HG02759 (cell line): ENCODE data around the gene SMAD3.

Experiments
- ATAC-seq: cut with Tn5 transposase; IDR thresholded peaks from one replicate; pipeline ENCODE4 v1.9.1; 2021; ENCODE audit warnings: mild to moderate bottlenecking, moderate library complexity; ENCODE audit not compliant: unreplicated experiment

SMAD3 gene

GRCh38 chr15:67156834-67157233 is 91.4 kb downstream of the SMAD3 start:
- ATAC-seq: no peak

- no peak for ATAC-seq
Observed at GRCh38 chr15:67157521-67158252, 92.3 kb downstream of the SMAD3 start.

GRCh38 chr15:67158367-67158766 is 93.0 kb downstream of the SMAD3 start:
- ATAC-seq: no peak

DNA sequence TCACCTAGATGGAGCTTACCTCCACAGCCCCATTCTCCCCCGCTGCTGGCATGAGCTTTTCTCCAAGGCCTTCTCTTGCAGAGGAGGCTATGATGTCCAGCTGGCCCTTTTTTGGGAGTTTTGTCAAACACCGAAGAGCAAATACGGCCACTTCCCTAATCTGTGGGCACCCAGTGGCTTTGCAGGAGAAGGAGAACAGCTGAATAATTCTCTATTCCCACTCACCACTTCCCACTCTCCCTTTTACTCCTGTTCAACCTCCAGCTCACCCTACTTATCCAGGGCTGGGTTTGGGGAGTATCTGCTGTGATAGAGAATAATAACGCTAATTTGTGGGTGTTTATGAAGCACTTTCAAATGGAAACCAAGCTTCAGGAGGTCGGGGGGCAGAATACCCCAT is 96.0 kb downstream of the SMAD3 start:
- no peak for ATAC-seq

- ATAC-seq: no peak
Observed at GRCh38 chr15:67161881-67162280, 96.5 kb downstream of the SMAD3 start.

- no peak for ATAC-seq
Observed at GRCh38 chr15:67163180-67163579, 97.8 kb downstream of the SMAD3 start.

GRCh38 chr15:67164401-67164791 is 99.0 kb downstream of the SMAD3 start:
- ATAC-seq: no peak

DNA sequence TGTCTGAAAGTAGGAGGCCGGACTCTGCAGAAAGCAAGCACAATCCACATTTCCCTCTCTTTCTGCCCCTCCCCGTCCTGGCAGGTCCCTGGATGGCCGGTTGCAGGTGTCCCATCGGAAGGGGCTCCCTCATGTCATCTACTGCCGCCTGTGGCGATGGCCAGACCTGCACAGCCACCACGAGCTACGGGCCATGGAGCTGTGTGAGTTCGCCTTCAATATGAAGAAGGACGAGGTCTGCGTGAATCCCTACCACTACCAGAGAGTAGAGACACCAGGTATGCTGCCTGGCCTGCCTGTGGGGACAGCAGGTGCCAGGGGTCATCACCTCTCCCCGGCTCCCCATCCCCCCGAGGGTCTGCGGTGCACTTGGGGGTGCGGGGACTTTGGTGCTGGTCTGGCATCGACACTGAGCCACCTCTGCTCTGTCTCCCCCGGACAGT is 99.4 kb downstream of the SMAD3 start:
- no peak for ATAC-seq

DNA sequence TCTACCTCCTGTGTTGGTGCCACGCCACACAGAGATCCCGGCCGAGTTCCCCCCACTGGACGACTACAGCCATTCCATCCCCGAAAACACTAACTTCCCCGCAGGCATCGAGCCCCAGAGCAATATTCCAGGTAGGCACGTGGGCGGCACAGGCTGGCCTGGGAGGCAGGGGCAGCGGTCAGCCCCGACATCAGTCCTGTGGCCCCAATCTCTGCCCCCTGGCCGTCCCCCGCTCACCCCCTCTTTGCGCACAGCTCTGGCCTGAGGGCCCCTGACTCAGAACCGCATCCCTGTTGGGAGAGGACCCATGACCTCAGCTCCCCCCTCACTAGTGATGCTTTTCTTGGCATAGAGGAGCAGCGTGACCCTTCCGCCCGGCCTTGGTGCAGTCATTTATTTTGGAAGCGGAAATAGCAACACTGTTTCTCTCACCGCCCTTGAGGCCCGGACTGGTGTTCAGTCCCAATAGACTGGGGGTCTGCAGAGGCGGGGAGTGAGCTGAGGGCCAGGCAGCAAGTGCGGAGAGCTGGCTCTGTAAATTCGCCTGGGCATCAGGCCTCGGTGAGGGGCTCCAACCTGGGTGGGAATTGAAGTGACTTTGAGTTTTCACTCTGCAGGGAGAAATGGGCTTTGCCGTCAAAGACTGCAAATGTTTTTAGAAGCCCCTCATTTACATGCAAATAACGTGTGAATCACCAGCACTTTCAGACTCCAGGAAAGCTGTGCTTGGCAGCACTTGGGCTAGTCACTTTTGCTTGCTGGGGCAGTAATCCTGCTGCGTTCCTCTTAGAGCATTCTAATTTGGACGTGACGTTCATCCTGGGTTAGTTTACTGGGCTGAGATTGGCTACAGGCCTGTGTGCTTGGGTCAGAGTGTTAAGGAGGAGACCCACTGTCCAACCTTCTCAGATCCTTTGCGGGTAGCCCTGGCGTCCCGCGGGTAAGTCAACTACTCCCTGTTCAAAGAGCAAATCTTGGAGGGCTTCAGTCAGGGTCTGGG is 100.2 kb downstream of the SMAD3 start:
- ATAC-seq: no peak

- no peak for ATAC-seq
Observed at GRCh38 chr15:67166280-67167009, 101.0 kb downstream of the SMAD3 start.

DNA sequence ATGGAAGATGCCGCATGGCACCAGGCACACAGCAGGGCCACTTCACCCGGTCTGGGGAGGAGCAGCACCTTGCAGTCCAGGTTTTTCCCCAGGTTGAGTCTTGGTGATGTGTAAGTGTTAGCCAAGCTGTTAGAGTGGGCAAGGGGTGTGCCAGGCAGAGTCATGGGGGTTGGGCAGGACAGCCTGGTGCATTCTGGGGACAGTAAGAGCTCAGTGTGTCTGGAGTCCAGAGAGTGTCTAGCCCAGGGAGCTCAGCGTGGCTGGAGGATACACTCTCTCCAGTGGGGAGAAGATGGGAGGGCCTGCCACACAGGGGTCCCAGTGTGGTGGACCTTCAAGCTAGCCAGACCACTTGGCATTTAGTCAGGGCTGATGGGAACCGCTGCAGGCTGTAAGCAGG is 101.7 kb downstream of the SMAD3 start:
- ATAC-seq: no peak

DNA sequence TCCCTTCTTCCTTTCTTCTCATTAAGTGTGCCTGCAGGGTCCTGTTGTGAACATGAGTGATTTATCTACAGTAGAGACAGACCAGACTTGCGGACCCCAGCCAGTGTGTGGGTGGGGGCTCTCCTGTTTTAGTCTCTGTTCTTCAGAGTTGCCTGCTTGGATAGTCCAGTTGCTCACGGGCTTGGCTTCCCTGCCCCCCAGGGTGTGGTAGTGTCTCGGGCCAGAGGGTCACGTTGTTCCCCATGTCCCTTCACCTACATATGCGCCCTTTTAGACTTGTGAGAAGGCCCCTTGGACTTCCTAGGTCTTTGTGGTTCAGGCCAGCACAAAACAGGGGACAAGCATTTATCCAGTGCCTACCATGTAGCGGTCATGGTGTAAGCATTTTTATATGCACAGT is 103.3 kb downstream of the SMAD3 start:
- ATAC-seq: no peak

GRCh38 chr15:67170143-67170925 is 104.9 kb downstream of the SMAD3 start:
- ATAC-seq: no peak

- ATAC-seq: no peak
Observed at GRCh38 chr15:67171471-67171870, 106.1 kb downstream of the SMAD3 start.

GRCh38 chr15:67172172-67172571 is 106.8 kb downstream of the SMAD3 start:
- no peak for ATAC-seq

DNA sequence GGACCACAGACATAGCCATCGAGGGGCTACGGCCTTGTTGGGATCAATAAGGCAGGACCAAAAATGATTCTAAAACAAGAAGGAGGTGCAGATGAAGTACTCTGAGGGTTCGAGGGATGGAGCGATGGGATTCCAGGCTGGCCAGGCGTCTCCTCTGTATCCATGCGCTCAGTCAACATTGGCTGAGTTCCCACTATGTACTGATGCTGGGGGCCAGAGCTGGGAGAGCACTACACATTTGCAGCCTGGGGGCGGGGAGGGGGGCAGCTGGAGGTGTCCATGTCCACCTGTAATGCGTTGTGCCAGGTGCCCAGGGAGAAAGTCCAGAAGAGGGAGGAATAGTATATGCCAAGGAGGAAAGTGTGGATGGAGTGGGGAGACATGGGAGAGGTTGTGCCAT is 107.6 kb downstream of the SMAD3 start:
- no peak for ATAC-seq

GRCh38 chr15:67173786-67174185 is 108.4 kb downstream of the SMAD3 start:
- no peak for ATAC-seq

DNA sequence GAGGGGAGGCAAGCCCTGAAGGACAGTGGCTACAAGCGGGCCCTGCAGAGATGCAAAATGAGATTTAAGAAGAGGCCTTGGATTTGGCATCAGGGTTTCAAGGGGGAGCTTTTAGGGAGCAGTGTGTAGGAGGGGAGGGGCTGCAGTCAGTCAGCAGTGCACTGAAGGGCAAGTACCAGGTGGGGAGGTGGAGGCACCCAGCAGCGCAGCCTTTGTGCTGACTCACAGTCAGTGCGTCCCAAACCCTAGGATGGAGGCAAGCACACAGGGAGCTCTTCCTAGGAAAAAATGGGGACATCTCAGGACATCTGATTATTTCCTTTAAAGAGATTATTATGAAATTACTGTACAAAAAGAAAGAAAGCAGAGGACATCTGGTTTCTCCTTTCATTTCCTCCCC is 109.0 kb downstream of the SMAD3 start:
- ATAC-seq: no peak

DNA sequence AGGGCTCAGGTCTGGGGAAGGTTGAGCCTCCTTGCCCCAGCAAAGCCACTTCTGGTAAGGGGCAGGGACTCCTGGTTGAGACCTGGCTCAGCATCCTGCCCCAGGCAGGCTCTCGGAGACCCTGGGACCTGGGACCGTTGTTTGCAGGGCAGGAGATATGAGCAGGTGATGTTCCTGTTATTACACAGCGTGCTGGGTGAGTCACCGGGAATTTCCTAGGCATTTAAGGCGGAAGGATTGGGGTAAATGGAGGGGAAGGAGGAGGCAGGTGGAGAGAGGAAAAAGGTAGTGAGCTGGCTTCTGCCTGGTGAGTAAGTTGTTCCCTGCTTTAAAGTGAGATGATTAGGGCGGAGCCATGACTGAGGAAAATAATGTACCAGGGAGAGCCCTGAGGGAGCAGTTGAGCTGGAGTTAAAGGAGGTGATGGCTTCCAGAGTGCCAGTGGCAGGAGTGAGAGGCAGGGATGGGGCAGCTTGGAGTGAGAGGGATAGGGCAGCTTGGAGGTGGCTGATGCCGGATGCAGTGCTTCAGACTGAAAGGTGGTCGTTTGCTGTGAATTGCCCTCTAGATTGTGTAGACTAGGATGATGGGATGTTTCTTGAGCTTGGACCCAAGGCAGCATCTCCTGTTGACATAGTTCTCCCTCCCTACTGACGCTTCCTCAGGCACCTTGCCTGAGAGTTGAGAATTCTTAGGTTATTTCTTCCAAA is 109.6 kb downstream of the SMAD3 start:
- ATAC-seq: no peak

DNA sequence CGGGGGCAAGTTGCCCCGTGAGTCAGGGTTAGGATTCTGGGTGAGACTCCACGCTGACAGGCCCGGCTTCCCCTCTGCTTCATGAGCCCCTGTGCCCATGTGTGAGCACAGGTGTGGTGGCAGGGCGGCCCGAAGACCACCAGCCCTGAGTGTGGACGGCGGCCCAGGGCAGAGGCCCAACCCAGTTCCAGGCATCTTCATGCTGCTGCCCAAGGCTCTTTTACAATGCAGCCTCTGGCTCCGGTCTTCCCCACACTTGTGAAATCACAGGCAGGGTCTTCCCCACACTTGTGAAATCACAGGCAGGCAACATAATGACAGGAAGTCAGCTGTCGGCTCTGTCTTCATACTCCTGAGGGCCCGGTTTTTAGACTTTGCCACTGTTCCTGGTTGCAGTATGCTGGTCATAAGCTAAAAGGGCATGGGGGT is 110.3 kb downstream of the SMAD3 start:
- ATAC-seq: no peak
